SK-N-SH (cell line): ENCODE results near the gene ZNF865. TPM values are rescaled to one million over a fixed set of nuclear protein-coding genes. Genes with fewer than 3 reads are reported as not detected.

Experiments
- CTCF ChIA-PET: fragments of 300-600, 350-600 bp; formaldehyde crosslinking; extraction: SDS; loops from one replicate; lab custom pipeline; 2021; lab: Yijun Ruan, JAX
- POLR2A ChIA-PET: fragments of 350-600 bp; sonication (Branson Sonifier 250); formaldehyde crosslinking; extraction: SDS; loops from one replicate; lab custom pipeline; 2020; ENCODE audit warnings: antibody characterized with exemption, inconsistent platforms; lab: Yijun Ruan, JAX
- DNase-seq: peaks from one replicate; pipeline ENCODE4 v3.0.0; 2012
- H2AFZ ChIP-seq: fragments of 200-600 bp; sonication (generic); 2 replicates; pipeline ENCODE4 v1.8.1; 2016; ENCODE audit warnings: antibody characterized with exemption, mild to moderate bottlenecking, low read depth
- H3F3A ChIP-seq: fragments of 200-600 bp; sonication (generic); replicated peaks from 2 replicates; pipeline ENCODE3; 2016; ENCODE audit warnings: antibody characterized with exemption, mild to moderate bottlenecking; ENCODE audit not compliant: insufficient read depth
- H3K27ac ChIP-seq, 2 experiments: fragments of 200-500 bp in 1 of 2; fragments of 200-600 bp in 1 of 2; sonication (Bioruptor generic) in 1 of 2; sonication (generic), shearing (Covaris generic) in 1 of 2; 2 replicates each; pipeline versions ENCODE4 v1.5.1 to v1.6.1; 2014 to 2016; ENCODE audit warnings: low read depth in 2 of 2, inconsistent platforms in 1 of 2, low read length in 1 of 2, mild to moderate bottlenecking in 1 of 2, mixed read lengths in 1 of 2
- H3K27me3 ChIP-seq: fragments of 200-600 bp; sonication (generic), shearing (Covaris generic); 2 replicates; pipeline ENCODE4 v1.6.1; 2016; ENCODE audit warnings: mixed run types; ENCODE audit not compliant: insufficient read depth
- H3K36me3 ChIP-seq, 2 experiments: fragments of 200-500 bp in 1 of 2; fragments of 200-600 bp in 1 of 2; sonication (Bioruptor generic) in 1 of 2; sonication (generic) in 1 of 2; replicated peaks in 1 of 2; 2 replicates each; pipeline versions ENCODE3 to v1.5.1; 2014 to 2016; ENCODE audit warnings: low read length in 1 of 2, mild to moderate bottlenecking in 1 of 2; ENCODE audit not compliant: insufficient read depth in 2 of 2, control insufficient read depth in 1 of 2
- H3K4me1 ChIP-seq, 2 experiments: fragments of 200-500 bp in 1 of 2; fragments of 200-600 bp in 1 of 2; sonication (Bioruptor generic) in 1 of 2; sonication (generic), shearing (Covaris generic) in 1 of 2; 2 replicates each; pipeline versions ENCODE4 v1.5.1 to v1.6.1; 2014 to 2016; ENCODE audit warnings: low read depth in 1 of 2, low read length in 1 of 2, mixed run types in 1 of 2; ENCODE audit not compliant: insufficient read depth in 2 of 2, control insufficient read depth in 1 of 2
- H3K4me2 ChIP-seq: fragments of 200-600 bp; sonication (generic), shearing (Covaris generic); 2 replicates; pipeline ENCODE4 v1.6.1; 2017; ENCODE audit warnings: mixed run types
- H3K4me3 ChIP-seq, 2 experiments: fragments of 200-500 bp in 1 of 2; fragments of 200-600 bp in 1 of 2; sonication (Bioruptor generic) in 1 of 2; sonication (generic), shearing (Covaris generic) in 1 of 2; 2 replicates each; pipeline versions ENCODE4 v1.5.1 to v1.8.1; 2014 to 2016; ENCODE audit warnings: low read depth in 2 of 2, inconsistent platforms in 1 of 2, low read length in 1 of 2, mild to moderate bottlenecking in 1 of 2, mixed read lengths in 1 of 2, moderate library complexity in 1 of 2
- H3K79me2 ChIP-seq: fragments of 200-600 bp; sonication (generic); 2 replicates; pipeline ENCODE4 v1.8.1; 2017; ENCODE audit warnings: mild to moderate bottlenecking; ENCODE audit not compliant: insufficient read depth
- H3K9ac ChIP-seq: fragments of 200-600 bp; sonication (generic); 2 replicates; pipeline ENCODE4 v1.6.1; 2017; ENCODE audit warnings: mixed run types
- H3K9me2 ChIP-seq: fragments of 200-600 bp; sonication (generic); 2 replicates; pipeline ENCODE4 v1.6.1; 2017; ENCODE audit warnings: mixed run types
- H3K9me3 ChIP-seq: fragments of 200-600 bp; sonication (generic); 2 replicates; pipeline ENCODE4 v1.6.1; 2017; ENCODE audit warnings: mixed run types, mild to moderate bottlenecking, moderate library complexity
- H4K20me1 ChIP-seq: fragments of 200-600 bp; sonication (generic); 2 replicates; pipeline ENCODE4 v1.6.1; 2017; ENCODE audit warnings: mild to moderate bottlenecking, mixed run types; ENCODE audit not compliant: insufficient read depth
- EZH2phosphoT487 ChIP-seq: fragments of 200-600 bp; sonication (generic); IDR thresholded peaks from 2 replicates; pipeline ENCODE4 v1.6.1; 2017; ENCODE audit warnings: low read depth, mixed run types, mild to moderate bottlenecking, antibody characterized with exemption, moderate library complexity, borderline replicate concordance
- RAD21 ChIP-seq: IDR thresholded peaks from 2 replicates; pipeline ENCODE4 v1.6.1; 2012; ENCODE audit warnings: mild to moderate bottlenecking, low read length
- ZBTB33 ChIP-seq: IDR thresholded peaks from 2 replicates; pipeline ENCODE4 v1.4.0; 2012; ENCODE audit warnings: low read depth, borderline replicate concordance
- WGBS: methylation state at CpG from one replicate; pipeline ENCODE4 v1.1.6; 2017; ENCODE audit warnings: low lambda C conversion rate; 5-methylcytosine and 5-hydroxymethylcytosine counted together
- polyA plus RNA-seq, 3 experiments: library from polyadenylated mRNA; depleted of rRNA; stranded (reverse); fragments of >200 nt; gene quantifications; 2 replicates each; pipeline ENCODE4 v1.2.3, GENCODE V29; 2012
- TF ChIP-seq, protein P1 (sequence below): IDR thresholded peaks from 2 replicates; pipeline ENCODE4 v1.4.0; 2012; ENCODE audit warnings: low read depth

The ZNF865 gene
- polyA plus RNA-seq, 1 of the 3 experiments (the other 2 are of a cell fraction): 5.0 TPM

- TF ChIP-seq EZH2phosphoT487: no peak
- TF ChIP-seq, protein P1, sequence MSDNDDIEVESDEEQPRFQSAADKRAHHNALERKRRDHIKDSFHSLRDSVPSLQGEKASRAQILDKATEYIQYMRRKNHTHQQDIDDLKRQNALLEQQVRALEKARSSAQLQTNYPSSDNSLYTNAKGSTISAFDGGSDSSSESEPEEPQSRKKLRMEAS: no peak
Observed at GRCh38 chr19:55602104-55603001, 3.1 kb upstream of the ZNF865 start (continued).

DNA sequence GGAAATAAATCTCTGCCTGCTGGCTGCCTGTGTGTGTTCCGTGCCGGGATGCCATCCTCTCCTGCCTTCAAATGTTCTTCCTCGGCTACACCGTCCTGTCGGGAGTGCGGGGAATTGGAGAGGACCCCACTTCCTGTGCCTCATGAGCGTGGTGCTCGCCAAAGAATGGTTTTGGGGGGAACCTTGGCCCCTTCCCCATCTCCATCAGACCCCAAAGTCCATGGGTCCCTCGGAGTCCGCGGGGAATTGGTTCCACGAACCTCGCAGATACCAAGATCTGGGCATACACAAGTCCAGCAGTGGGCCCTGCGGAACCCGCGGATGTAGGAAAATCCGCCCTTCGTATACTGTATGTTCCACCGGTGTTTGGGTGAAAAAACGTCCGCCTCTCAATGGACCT lies 2.3 kb upstream of the ZNF865 start:
- Histone ChIP-seq H3K36me3 (peaks cover 0 to 5% of the 10 kb centered on the region in 2 experiments), H2AFZ (no peak overlapping the region), H4K20me1 (peaks cover 14% of the 10 kb centered on the region; the same call in 1 of the 2 replicates), H3K4me3 (no peak overlapping the region), H3K27ac (no peak overlapping the region), H3K4me1 (peaks cover 7 to 24% of the 10 kb centered on the region in 2 experiments; a peak in 3 of 4 replicates), H3K27me3 (no peaks in the 10 kb centered on the region), H3K9me2 (no peaks in the 10 kb centered on the region), H3K9me3 (no peaks in the 10 kb centered on the region), H3K79me2 (peaks cover 40% of the 10 kb centered on the region), H3K4me2 (no peak overlapping the region), H3K9ac (no peak overlapping the region), H3F3A (peaks cover 28% of the 10 kb centered on the region)
- no peak for TF ChIP-seq RAD21
- ChIA-PET CTCF (interaction anchor here (3.5 kb wide), 1 partner anchor 28 kb away, joined by 31 read pairs; no protein-coding TSS in a partner anchor), POLR2A (no interaction called here)
- 94% methylated on average over 21 of the region's 21 CpGs for WGBS
- DNase-seq: no peak

DNA sequence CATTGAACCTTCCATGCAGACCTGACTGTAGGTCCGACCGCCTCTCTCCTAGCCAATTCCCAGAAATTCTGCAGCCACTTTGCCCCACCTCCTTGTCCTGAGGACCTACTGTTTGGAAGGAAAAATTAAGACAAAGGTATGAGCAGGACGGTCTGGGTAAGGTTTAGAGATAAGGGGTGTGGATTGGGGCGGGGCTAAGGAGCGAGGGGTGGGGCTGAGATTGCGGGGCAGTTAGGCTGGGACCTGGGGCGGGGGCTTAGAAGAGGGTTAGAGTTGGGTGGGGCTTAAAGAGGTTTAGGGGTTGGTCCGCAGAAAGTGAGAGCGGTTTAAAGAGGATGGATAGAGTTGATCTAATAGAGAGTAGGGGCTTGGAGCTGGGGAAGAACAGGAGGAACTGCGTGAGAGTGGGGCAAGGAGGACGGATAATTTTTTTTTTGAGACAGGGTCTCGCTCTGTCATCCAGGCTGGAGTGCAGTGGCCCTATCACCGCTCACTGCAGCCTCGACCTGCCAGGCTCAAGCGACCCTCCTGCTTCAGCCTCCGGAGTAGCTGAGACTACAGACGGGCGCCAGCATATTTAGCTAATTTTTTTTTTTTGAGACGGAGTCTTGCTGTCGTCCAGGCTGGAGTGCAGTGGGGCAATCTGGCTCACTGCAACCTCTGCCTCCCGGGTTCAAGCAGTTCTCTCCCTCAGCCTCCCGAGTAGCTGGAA lies 1.7 kb upstream of the ZNF865 start:
- Histone ChIP-seq H3K9ac (no peak overlapping the region; the same call in 1 of the 2 replicates), H3F3A (peaks cover 24% of the 10 kb centered on the region), H3K9me3 (no peaks in the 10 kb centered on the region), H3K36me3 (peaks cover 0 to 8% of the 10 kb centered on the region in 2 experiments), H3K4me2 (peak overlapping the region; percentile 96), H3K27ac (peak overlapping the region; percentile 11 to 95; a peak in 3 of 4 replicates), H3K27me3 (no peaks in the 10 kb centered on the region), H3K79me2 (peaks cover 42% of the 10 kb centered on the region), H4K20me1 (peaks cover 19% of the 10 kb centered on the region; the same call in 1 of the 2 replicates), H3K4me3 (peak overlapping the region in 1 of 2 experiments; percentile 64; a peak in 1 of 4 replicates)
- no peak for DNase-seq
- POLR2A ChIA-PET: no interaction called here
- no peak for TF ChIP-seq ZBTB33
- TF ChIP-seq, all 33 proteins: peak for 0
- Histone ChIP-seq H2AFZ (no peak overlapping the region), H3K4me1 (peaks cover 3 to 21% of the 10 kb centered on the region in 2 experiments; a peak in 3 of 4 replicates), H3K9me2 (no peaks in the 10 kb centered on the region)
- CTCF ChIA-PET: interaction anchor here (0.9 to 3.5 kb wide), 4 partner anchors 22 to 87 kb away, joined by 3 to 31 read pairs (median 17); partner anchors contain the start of gene ZNF784
- WGBS: 93% methylated on average over 22 of the region's 22 CpGs
